Colonic mucosa (tissue), 4 donors: ENCODE measurements around the gene STYXL1. TPM values are rescaled to one million over a fixed set of nuclear protein-coding genes. Genes with fewer than 3 reads are reported as not detected.
"Not testable (repeated sequence)": the region's sequence is repeated elsewhere in the genome, so short reads cannot be mapped to it uniquely, and the experiment has no call there.

ENCODE experiments used
- DNase-seq: peaks from one replicate; pipeline ENCODE4 v3.0.0-alpha.2; 2020
- H3K27ac ChIP-seq: fragments of 200-600 bp; one replicate; pipeline ENCODE4 v1.8.0; 2021
- H3K27me3 ChIP-seq: fragments of 200-600 bp; one replicate; pipeline ENCODE4 v1.8.0; 2021
- H3K36me3 ChIP-seq: fragments of 200-600 bp; one replicate; pipeline ENCODE4 v1.8.0; 2021
- H3K4me1 ChIP-seq: fragments of 200-600 bp; one replicate; pipeline ENCODE4 v1.8.0; 2021; ENCODE audit warnings: mild to moderate bottlenecking
- H3K4me3 ChIP-seq: fragments of 200-600 bp; one replicate; pipeline ENCODE4 v1.8.0; 2021
- H3K9ac ChIP-seq, 2 donors: one replicate each; pipeline ENCODE4 v1.7.0; 2013; ENCODE audit warnings: control low read depth in 2 of 2, low read depth in 2 of 2, low read length in 2 of 2
- H3K9me3 ChIP-seq: fragments of 200-600 bp; one replicate; pipeline ENCODE4 v1.8.0; 2021
- intact Hi-C: fragments of 100-400 bp; cut with DNase I; formaldehyde crosslinking; loops from one replicate; pipeline ENCODE4 v1.14.1; 2022
- total RNA-seq, 2 donors: library from RNA; stranded (reverse); fragmentation: NEBNext Ultra II Directional in 1 of 2; extraction: Animal tissue kit (Norgen Biotek cat#: 25700) in 1 of 2; gene quantifications; one replicate each; pipeline ENCODE4 v1.2.1, GENCODE V29; 2021
- TF ChIP-seq, protein P1 (sequence below): fragments of 200-600 bp; IDR thresholded peaks from one replicate; pipeline ENCODE4 v1.8.0; 2022; ENCODE audit warnings: antibody characterized with exemption, mild to moderate bottlenecking
- donor health status: healthy.
- donor health status: DM: no; HTN: no; CAD: no.
- donor health status: DM: no; HTN: no; CAD: no.

STYXL1 gene
- total RNA-seq, 2 donors from 2014 or later: 32.4 to 36.7 TPM

DNA sequence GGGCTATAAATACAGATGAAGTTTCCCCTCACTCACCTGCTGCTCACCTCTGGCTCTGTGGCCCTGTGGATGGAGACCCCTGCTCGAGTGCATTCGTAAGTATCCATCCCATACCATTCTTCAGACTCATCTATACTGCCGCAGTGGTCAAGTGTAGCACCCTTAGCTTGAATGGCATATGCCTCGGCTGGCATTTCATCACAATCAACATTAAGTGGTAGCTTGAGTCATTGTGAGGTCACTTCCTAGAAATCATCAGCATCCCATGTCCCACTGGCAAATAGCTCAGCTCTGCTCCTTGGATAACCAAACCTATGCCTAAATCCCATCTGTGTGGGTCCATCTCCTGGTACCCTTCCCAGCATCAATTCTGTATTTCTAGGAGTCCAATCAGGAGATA lies 38.3 kb upstream of the STYXL1 start:
- no peaks in the 10 kb centered on the region for H3K4me1 ChIP-seq
- no peak overlapping the region for H3K9ac ChIP-seq
- H3K9me3 ChIP-seq: no peaks in the 10 kb centered on the region
- H3K27ac ChIP-seq: no peak overlapping the region
- TF ChIP-seq, protein P1, sequence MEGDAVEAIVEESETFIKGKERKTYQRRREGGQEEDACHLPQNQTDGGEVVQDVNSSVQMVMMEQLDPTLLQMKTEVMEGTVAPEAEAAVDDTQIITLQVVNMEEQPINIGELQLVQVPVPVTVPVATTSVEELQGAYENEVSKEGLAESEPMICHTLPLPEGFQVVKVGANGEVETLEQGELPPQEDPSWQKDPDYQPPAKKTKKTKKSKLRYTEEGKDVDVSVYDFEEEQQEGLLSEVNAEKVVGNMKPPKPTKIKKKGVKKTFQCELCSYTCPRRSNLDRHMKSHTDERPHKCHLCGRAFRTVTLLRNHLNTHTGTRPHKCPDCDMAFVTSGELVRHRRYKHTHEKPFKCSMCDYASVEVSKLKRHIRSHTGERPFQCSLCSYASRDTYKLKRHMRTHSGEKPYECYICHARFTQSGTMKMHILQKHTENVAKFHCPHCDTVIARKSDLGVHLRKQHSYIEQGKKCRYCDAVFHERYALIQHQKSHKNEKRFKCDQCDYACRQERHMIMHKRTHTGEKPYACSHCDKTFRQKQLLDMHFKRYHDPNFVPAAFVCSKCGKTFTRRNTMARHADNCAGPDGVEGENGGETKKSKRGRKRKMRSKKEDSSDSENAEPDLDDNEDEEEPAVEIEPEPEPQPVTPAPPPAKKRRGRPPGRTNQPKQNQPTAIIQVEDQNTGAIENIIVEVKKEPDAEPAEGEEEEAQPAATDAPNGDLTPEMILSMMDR: no peak
- intact Hi-C loops: no loop called here
- DNase-seq: no peak
- no peak overlapping the region for H3K4me3 ChIP-seq
- H3K36me3 ChIP-seq: no peaks in the 10 kb centered on the region
- no peaks in the 10 kb centered on the region for H3K27me3 ChIP-seq

DNA sequence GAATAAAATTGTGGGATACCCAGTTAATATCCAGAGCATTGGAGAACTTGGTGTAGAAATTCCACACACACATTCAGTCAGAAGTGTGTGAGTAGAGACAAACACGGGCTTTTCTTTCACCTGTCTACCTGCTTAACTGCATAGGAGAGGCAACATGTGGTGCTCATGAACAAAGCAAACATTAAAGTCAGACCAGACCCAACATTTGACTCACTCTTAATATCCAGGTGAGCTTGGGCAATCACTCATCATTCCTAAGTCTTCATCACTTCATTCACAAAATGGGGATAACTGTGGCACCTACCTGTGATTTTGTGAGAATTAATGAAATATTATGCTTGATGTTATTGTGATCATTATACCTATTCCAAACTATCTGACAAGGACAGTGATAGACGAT lies 36.3 kb upstream of the STYXL1 start:
- H3K9ac ChIP-seq, intact Hi-C loops, H3K36me3 ChIP-seq, H3K27ac ChIP-seq, H3K4me3 ChIP-seq, H3K27me3 ChIP-seq, H3K9me3 ChIP-seq, DNase-seq, H3K4me1 ChIP-seq: not testable (repeated sequence)

DNA sequence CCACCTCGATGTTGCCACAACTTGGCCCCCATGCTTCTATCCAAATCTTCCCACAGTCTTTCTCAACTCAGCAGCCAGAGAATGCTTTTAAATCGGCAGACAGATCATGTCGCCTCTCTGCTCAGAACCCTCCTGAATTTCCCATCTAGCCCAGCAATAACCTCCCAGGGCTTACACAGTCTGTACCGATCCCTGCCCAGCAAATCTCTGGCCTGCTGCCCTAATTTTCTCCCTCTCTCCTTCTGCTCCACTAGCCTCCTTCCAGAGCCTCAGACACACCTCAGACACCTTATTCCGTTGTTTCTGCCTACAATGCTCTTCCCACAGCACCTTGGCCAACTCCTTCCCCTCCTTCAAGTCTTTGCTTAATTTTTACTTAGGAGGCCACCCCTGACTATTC lies 32.4 kb upstream of the STYXL1 start:
- TF ChIP-seq, protein P1: no peak

DNA sequence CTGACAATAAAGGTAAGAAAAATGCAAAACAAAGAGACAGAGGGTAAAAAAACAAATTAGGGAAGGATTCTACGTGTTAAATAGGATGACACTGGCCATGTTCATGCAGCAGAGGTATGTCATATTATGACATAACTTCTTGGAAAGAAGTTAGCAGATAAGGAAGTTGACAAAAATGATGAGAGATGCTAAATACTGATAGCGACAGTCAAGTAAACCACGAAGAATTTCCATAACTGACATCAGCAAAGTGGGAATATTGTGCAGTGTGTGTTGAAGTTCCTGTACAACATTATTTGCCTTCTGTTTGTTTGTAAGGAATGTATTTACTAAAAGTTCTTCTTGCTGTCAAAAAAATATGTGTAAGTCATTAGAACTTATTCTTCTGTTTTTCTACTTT lies 29.6 kb upstream of the STYXL1 start:
- no peaks in the 10 kb centered on the region for H3K27me3 ChIP-seq
- H3K4me3 ChIP-seq: no peak overlapping the region
- H3K4me1 ChIP-seq: no peaks in the 10 kb centered on the region
- TF ChIP-seq, protein P1: no peak
- H3K27ac ChIP-seq: no peak overlapping the region
- H3K9ac ChIP-seq: no peak overlapping the region
- no peaks in the 10 kb centered on the region for H3K9me3 ChIP-seq
- intact Hi-C loops: no loop called here
- no peaks in the 10 kb centered on the region for H3K36me3 ChIP-seq
- no peak for DNase-seq

More for the DNA sequence above, 32.4 kb upstream of the STYXL1 start:
- H3K27ac ChIP-seq: no peak overlapping the region
- H3K27me3 ChIP-seq: no peaks in the 10 kb centered on the region
- no peak overlapping the region for H3K4me3 ChIP-seq
- H3K9me3 ChIP-seq: no peaks in the 10 kb centered on the region
- DNase-seq: no peak
- H3K36me3 ChIP-seq: no peaks in the 10 kb centered on the region
- intact Hi-C loops: no loop called here
- no peak overlapping the region for H3K9ac ChIP-seq
- H3K4me1 ChIP-seq: no peaks in the 10 kb centered on the region

DNA sequence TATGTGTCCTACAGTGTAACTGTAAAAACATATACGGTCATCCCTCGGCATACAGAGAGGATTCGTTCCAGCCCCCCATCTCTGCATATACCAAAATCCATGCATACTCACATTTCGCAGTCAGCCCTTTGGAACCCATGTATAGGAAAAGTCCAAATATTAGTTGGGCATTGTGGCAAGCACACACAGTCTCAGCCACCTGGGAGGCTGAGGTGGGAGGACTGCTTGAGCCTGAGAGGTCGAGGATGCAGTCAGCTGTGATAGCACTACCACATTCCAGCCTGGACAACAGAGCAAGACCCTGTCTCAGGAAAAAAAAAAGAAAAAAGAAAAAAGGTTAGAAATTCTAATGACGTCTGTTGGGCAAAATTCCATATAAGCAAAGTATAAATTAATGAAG lies 29.2 kb upstream of the STYXL1 start:
- DNase-seq: no peak
- Histone ChIP-seq H3K9me3 (no peaks in the 10 kb centered on the region), H3K36me3 (no peaks in the 10 kb centered on the region), H3K4me1 (no peaks in the 10 kb centered on the region), H3K27me3 (no peaks in the 10 kb centered on the region), H3K9ac (no peak overlapping the region), H3K4me3 (no peak overlapping the region), H3K27ac (no peak overlapping the region)
- TF ChIP-seq, protein P1: no peak
- intact Hi-C loops: no loop called here

DNA sequence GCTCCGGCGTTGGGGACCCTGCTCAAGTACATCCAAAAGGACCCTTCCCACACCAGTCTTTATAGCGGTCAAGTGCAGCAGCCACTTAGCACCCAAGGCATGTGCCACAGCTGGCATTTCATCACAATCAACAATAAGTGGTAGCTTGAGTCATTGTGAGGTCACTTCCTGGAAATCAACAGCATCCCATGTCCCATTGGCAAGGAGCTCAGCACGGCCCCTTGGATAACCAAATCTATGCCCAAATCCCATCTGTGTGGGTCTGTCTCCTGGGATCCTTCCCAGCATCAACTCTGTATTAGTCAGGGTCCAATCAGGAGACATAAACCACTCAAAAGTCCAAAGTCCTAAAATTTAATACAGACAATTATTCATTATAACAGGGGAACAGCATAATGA lies 27.2 kb upstream of the STYXL1 start:
- H3K36me3 ChIP-seq: no peaks in the 10 kb centered on the region
- H3K27ac ChIP-seq: no peak overlapping the region
- H3K4me3 ChIP-seq: no peak overlapping the region
- no peaks in the 10 kb centered on the region for H3K4me1 ChIP-seq
- DNase-seq: no peak
- H3K9me3 ChIP-seq: no peaks in the 10 kb centered on the region
- TF ChIP-seq, protein P1: no peak
- intact Hi-C loops: no loop called here
- no peaks in the 10 kb centered on the region for H3K27me3 ChIP-seq
- no peak overlapping the region for H3K9ac ChIP-seq
